ENCODE results near the gene MAGEA11. TPM values are rescaled to one million over a fixed set of nuclear protein-coding genes. Genes with fewer than 3 reads are reported as not detected.
"Not testable (repeated sequence)": the region's sequence is repeated elsewhere in the genome, so short reads cannot be mapped to it uniquely, and the experiment has no call there.

The MAGEA11 gene
- total RNA-seq: not detected
- not detected for polyA plus RNA-seq

- DNase-seq (ENCODE audit: extremely low spot score): no peak
Measured at GRCh38 chrX:149711545-149712236, at the start of gene MAGEA11. Gene MAGEA11, plus strand, starts transcription at chrX:149712060. Its CDS starts 1,100 bp downstream, at chrX:149713160.

GRCh38 chrX:149675088-149675487, 36.8 kb upstream of the MAGEA11 start:
- WGBS: no CpG with 5 or more reads among the region's 3 CpGs
- DNase-seq (ENCODE audit: extremely low spot score); H3K27ac ChIP-seq (ENCODE audit: low read depth); H3K4me1 ChIP-seq (ENCODE audit: insufficient read depth); H3K4me3 ChIP-seq (ENCODE audit: low read depth, low read length); H3K36me3 ChIP-seq (ENCODE audit: insufficient read depth): not testable (repeated sequence)

More at GRCh38 chrX:149711545-149712236, at the start of gene MAGEA11:
- WGBS: 90% methylated on average over 28 of the region's 29 CpGs
- Histone ChIP-seq H3K4me3 (ENCODE audit: low read depth, low read length) (no peak within 1 kb of the TSS), H3K36me3 (ENCODE audit: insufficient read depth) (no peaks in the 10 kb centered on the region), H3K4me1 (ENCODE audit: insufficient read depth) (no peaks in the 10 kb centered on the region), H3K27ac (ENCODE audit: low read depth) (no peak within 1 kb of the TSS)

GRCh38 chrX:149675554-149675953, 36.3 kb upstream of the MAGEA11 start:
- H3K36me3 ChIP-seq (ENCODE audit: insufficient read depth); H3K27ac ChIP-seq (ENCODE audit: low read depth); DNase-seq (ENCODE audit: extremely low spot score); H3K4me1 ChIP-seq (ENCODE audit: insufficient read depth); H3K4me3 ChIP-seq (ENCODE audit: low read depth, low read length): not testable (repeated sequence)
- 69% methylated on average over 4 of the region's 8 CpGs for WGBS

GRCh38 chrX:149679164-149679678, 32.6 kb upstream of the MAGEA11 start:
- WGBS: 65% methylated on average over 2 of the region's 4 CpGs

GRCh38 chrX:149681182-149681581, 30.7 kb upstream of the MAGEA11 start:
- Histone ChIP-seq H3K4me3 (ENCODE audit: low read depth, low read length) (no peak overlapping the region), H3K4me1 (ENCODE audit: insufficient read depth) (no peaks in the 10 kb centered on the region), H3K36me3 (ENCODE audit: insufficient read depth) (no peaks in the 10 kb centered on the region), H3K27ac (ENCODE audit: low read depth) (no peak overlapping the region)
- 85% methylated on average over 2 of the region's 2 CpGs for WGBS
- DNase-seq (ENCODE audit: extremely low spot score): no peak

More at GRCh38 chrX:149679164-149679678, 32.6 kb upstream of the MAGEA11 start:
- H3K4me1 ChIP-seq (ENCODE audit: insufficient read depth); H3K4me3 ChIP-seq (ENCODE audit: low read depth, low read length); H3K27ac ChIP-seq (ENCODE audit: low read depth); DNase-seq (ENCODE audit: extremely low spot score); H3K36me3 ChIP-seq (ENCODE audit: insufficient read depth): not testable (repeated sequence)

GRCh38 chrX:149682031-149682430, 29.8 kb upstream of the MAGEA11 start:
- Histone ChIP-seq H3K4me3 (ENCODE audit: low read depth, low read length) (no peak overlapping the region), H3K4me1 (ENCODE audit: insufficient read depth) (no peaks in the 10 kb centered on the region), H3K27ac (ENCODE audit: low read depth) (no peak overlapping the region), H3K36me3 (ENCODE audit: insufficient read depth) (no peaks in the 10 kb centered on the region)
- DNase-seq (ENCODE audit: extremely low spot score): no peak
- 58% methylated on average over 3 of the region's 3 CpGs for WGBS

- 45% methylated on average over 9 of the region's 9 CpGs for WGBS
- H3K27ac ChIP-seq (ENCODE audit: low read depth): no peak overlapping the region
- no peak overlapping the region for H3K4me3 ChIP-seq (ENCODE audit: low read depth, low read length)
- DNase-seq (ENCODE audit: extremely low spot score): no peak
- H3K4me1 ChIP-seq (ENCODE audit: insufficient read depth): no peaks in the 10 kb centered on the region
- H3K36me3 ChIP-seq (ENCODE audit: insufficient read depth): no peaks in the 10 kb centered on the region
Measured at GRCh38 chrX:149682956-149683947, 28.6 kb upstream of the MAGEA11 start.

GRCh38 chrX:149683966-149684730, 27.7 kb upstream of the MAGEA11 start:
- H3K4me3 ChIP-seq (ENCODE audit: low read depth, low read length): no peak overlapping the region
- H3K27ac ChIP-seq (ENCODE audit: low read depth): no peak overlapping the region
- DNase-seq (ENCODE audit: extremely low spot score): no peak
- H3K36me3 ChIP-seq (ENCODE audit: insufficient read depth): no peaks in the 10 kb centered on the region
- 82% methylated on average over 6 of the region's 6 CpGs for WGBS
- H3K4me1 ChIP-seq (ENCODE audit: insufficient read depth): no peaks in the 10 kb centered on the region

- no peak for DNase-seq (ENCODE audit: extremely low spot score)
- H3K4me1 ChIP-seq (ENCODE audit: insufficient read depth): no peaks in the 10 kb centered on the region
- no peak overlapping the region for H3K27ac ChIP-seq (ENCODE audit: low read depth)
- no peaks in the 10 kb centered on the region for H3K36me3 ChIP-seq (ENCODE audit: insufficient read depth)
- no peak overlapping the region for H3K4me3 ChIP-seq (ENCODE audit: low read depth, low read length)
Measured at GRCh38 chrX:149687991-149688390, 23.9 kb upstream of the MAGEA11 start.

- DNase-seq (ENCODE audit: extremely low spot score): no peak
- Histone ChIP-seq H3K27ac (ENCODE audit: low read depth) (no peak overlapping the region), H3K4me3 (ENCODE audit: low read depth, low read length) (no peak overlapping the region), H3K4me1 (ENCODE audit: insufficient read depth) (no peaks in the 10 kb centered on the region), H3K36me3 (ENCODE audit: insufficient read depth) (no peaks in the 10 kb centered on the region)
- WGBS: 79% methylated on average over 1 of the region's 1 CpG
Measured at GRCh38 chrX:149688552-149688951, 23.3 kb upstream of the MAGEA11 start.

- Histone ChIP-seq H3K4me3 (ENCODE audit: low read depth, low read length) (no peak overlapping the region), H3K27ac (ENCODE audit: low read depth) (no peak overlapping the region), H3K36me3 (ENCODE audit: insufficient read depth) (no peaks in the 10 kb centered on the region), H3K4me1 (ENCODE audit: insufficient read depth) (no peaks in the 10 kb centered on the region)
- no peak for DNase-seq (ENCODE audit: extremely low spot score)
- WGBS: 93% methylated on average over 1 of the region's 1 CpG
Measured at GRCh38 chrX:149691794-149692193, 20.1 kb upstream of the MAGEA11 start.

GRCh38 chrX:149692686-149693272, 19.1 kb upstream of the MAGEA11 start:
- H3K4me3 ChIP-seq (ENCODE audit: low read depth, low read length); H3K4me1 ChIP-seq (ENCODE audit: insufficient read depth); H3K36me3 ChIP-seq (ENCODE audit: insufficient read depth); DNase-seq (ENCODE audit: extremely low spot score); H3K27ac ChIP-seq (ENCODE audit: low read depth): not testable (repeated sequence)
- 78% methylated on average over 6 of the region's 6 CpGs for WGBS

- H3K36me3 ChIP-seq (ENCODE audit: insufficient read depth): no peaks in the 10 kb centered on the region
- WGBS: 64% methylated on average over 2 of the region's 2 CpGs
- H3K4me3 ChIP-seq (ENCODE audit: low read depth, low read length): no peak overlapping the region
- no peak for DNase-seq (ENCODE audit: extremely low spot score)
- H3K4me1 ChIP-seq (ENCODE audit: insufficient read depth): no peaks in the 10 kb centered on the region
- H3K27ac ChIP-seq (ENCODE audit: low read depth): no peak overlapping the region
Measured at GRCh38 chrX:149699761-149700160, 12.1 kb upstream of the MAGEA11 start.
